AG04450 (cell line): ENCODE data around the gene AUTS2. TPM values are rescaled to one million over a fixed set of nuclear protein-coding genes. Genes with fewer than 3 reads are reported as not detected.

Experiments used
- CTCF ChIA-PET: fragments of 300-600, 350-600 bp; formaldehyde crosslinking; extraction: SDS; loops from one replicate; lab custom pipeline; 2022; ENCODE audit warnings: antibody characterized with exemption, inconsistent platforms; lab: Charles Lee
- POLR2A ChIA-PET: fragments of 350-600 bp; formaldehyde crosslinking; extraction: SDS; loops from one replicate; lab custom pipeline; 2021; ENCODE audit warnings: antibody characterized with exemption, inconsistent platforms; lab: Yijun Ruan, JAX
- DNase-seq: peaks from one replicate; pipeline ENCODE4 v3.0.0-alpha.2; 2011; ENCODE audit warnings: low read depth, low spot score
- H3K27ac ChIP-seq: one replicate; pipeline ENCODE4 v1.5.1; 2012; ENCODE audit warnings: low read depth, low read length, control low read depth
- H3K27me3 ChIP-seq: one replicate; pipeline ENCODE4 v1.6.0; 2012; ENCODE audit warnings: low read length; ENCODE audit not compliant: control insufficient read depth, insufficient read depth
- H3K4me3 ChIP-seq: 2 replicates; pipeline ENCODE4 v1.5.1; 2011; ENCODE audit warnings: mild to moderate bottlenecking, low read depth, low read length, control low read depth
- H3K9me3 ChIP-seq: 2 replicates; pipeline ENCODE4 v1.5.1; 2012; ENCODE audit warnings: low read length; ENCODE audit not compliant: control insufficient read depth, insufficient read depth
- polyA plus RNA-seq: library from polyadenylated mRNA; depleted of rRNA; stranded (reverse); fragments of >200 nt; gene quantifications from 2 replicates; pipeline ENCODE4 v1.2.3, GENCODE V29; 2011
- TF ChIP-seq, protein P1 (sequence below): IDR thresholded peaks from 2 replicates; pipeline ENCODE4 v1.5.1; 2011; ENCODE audit warnings: low read depth, low read length, control low read depth, inconsistent platforms

AUTS2 gene
- polyA plus RNA-seq, 1 experiment: 1.5 TPM

DNA sequence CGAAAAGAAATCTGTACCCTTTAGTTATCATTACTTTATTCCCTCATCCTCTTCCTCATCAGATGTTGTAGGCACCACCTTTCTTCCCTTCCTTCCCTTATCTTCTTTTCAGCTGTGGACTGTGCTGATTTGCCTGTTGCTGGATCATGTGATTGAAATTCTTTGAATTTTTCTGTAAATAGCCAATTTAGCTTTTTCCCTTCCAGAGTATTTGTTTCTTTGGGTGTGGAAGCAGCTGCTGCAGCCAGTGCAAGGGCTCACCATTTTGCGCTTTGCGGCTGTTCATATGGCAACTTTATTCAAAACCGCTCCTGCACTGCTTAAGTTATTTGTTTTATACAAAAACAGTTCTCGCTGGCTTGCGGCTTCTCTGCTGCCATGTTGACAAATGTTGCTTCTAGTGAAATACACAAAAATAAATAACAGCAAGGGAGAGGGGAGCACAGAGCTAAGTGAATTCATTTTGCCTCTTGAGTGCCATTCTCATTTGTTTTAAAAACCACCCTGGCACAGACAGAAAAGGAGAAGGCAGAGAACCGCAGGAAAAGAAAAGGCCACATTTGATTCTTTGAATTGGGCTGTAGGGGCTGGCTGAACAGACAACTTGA is 151.2 kb downstream of the AUTS2 start:
- CTCF ChIA-PET: no interaction called here
- no peak for DNase-seq
- no peaks in the 10 kb centered on the region for H3K27me3 ChIP-seq
- H3K27ac ChIP-seq: no peak overlapping the region
- TF ChIP-seq, protein P1, sequence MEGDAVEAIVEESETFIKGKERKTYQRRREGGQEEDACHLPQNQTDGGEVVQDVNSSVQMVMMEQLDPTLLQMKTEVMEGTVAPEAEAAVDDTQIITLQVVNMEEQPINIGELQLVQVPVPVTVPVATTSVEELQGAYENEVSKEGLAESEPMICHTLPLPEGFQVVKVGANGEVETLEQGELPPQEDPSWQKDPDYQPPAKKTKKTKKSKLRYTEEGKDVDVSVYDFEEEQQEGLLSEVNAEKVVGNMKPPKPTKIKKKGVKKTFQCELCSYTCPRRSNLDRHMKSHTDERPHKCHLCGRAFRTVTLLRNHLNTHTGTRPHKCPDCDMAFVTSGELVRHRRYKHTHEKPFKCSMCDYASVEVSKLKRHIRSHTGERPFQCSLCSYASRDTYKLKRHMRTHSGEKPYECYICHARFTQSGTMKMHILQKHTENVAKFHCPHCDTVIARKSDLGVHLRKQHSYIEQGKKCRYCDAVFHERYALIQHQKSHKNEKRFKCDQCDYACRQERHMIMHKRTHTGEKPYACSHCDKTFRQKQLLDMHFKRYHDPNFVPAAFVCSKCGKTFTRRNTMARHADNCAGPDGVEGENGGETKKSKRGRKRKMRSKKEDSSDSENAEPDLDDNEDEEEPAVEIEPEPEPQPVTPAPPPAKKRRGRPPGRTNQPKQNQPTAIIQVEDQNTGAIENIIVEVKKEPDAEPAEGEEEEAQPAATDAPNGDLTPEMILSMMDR: no peak
- no peak overlapping the region for H3K4me3 ChIP-seq
- H3K9me3 ChIP-seq: no peaks in the 10 kb centered on the region; the same call in 1 of the 2 replicates
- POLR2A ChIA-PET: no interaction called here

DNA sequence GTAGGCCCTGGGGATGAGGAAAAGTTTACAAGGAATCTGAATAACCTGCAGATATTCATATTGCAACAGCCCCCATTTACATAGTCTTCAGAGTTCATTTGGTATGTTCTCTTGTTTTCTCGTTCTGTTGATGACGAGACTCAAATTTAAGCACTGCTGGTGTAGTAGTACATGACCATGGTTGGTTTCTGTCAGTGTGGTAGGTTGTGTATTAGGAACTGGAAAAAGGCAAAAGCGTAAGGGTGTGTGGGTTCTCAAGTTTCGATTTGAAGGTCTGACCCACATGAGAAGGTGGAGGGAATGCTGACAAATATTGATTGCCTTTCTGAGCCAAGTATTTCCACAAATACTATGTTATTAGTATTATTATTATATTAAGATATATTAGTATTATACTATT is 151.7 kb downstream of the AUTS2 start:
- ChIA-PET POLR2A (no interaction called here), CTCF (no interaction called here)
- DNase-seq: no peak
- Histone ChIP-seq H3K27ac (no peak overlapping the region), H3K9me3 (no peaks in the 10 kb centered on the region; the same call in 1 of the 2 replicates), H3K4me3 (no peak overlapping the region), H3K27me3 (no peaks in the 10 kb centered on the region)
- TF ChIP-seq, protein P1: no peak

DNA sequence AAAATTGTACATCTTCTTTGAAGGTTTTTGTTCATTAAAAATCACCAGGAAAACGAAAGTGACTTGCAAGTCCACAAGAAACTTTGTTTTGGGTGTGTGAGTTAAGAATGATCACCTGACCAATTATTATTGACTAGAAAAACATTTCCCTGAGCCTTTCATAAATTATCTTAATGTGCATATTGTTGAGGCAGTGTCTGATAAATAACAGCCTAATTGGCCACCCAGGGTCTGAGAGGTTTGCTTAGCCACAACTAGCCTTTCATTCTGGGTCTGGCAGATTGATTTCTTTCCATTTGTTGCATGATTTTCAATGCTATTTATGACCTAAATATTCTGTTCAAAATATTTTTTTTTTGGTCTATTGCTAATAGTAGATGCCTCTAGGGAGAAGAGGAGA is 152.8 kb downstream of the AUTS2 start:
- Histone ChIP-seq H3K27ac (no peak overlapping the region), H3K27me3 (no peaks in the 10 kb centered on the region), H3K4me3 (no peak overlapping the region), H3K9me3 (no peaks in the 10 kb centered on the region; the same call in 1 of the 2 replicates)
- TF ChIP-seq, protein P1: no peak
- ChIA-PET CTCF (no interaction called here), POLR2A (no interaction called here)
- no peak for DNase-seq

DNA sequence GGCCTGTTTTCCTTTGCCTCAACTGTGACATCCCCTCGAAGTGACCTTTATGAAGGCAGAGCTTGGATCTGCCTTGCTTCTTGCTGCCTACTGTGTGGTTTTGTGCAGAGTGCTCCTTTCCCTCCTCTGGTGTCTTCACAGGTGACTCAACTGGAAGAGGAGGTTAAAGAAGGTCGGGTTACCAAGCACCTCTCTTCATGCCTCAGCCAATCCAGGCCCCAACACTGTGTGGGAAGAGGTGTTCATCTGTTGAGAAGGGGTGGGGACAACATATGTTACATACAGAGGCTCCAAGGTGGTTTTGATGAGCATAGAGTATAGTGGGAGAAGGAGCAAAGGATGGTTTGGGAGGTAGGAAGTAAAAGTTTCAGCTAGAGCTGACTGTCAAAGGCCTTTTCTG is 155.7 kb downstream of the AUTS2 start:
- TF ChIP-seq, protein P1: no peak
- H3K9me3 ChIP-seq: no peaks in the 10 kb centered on the region
- H3K27ac ChIP-seq: no peak overlapping the region
- DNase-seq: no peak
- POLR2A ChIA-PET: no interaction called here
- no peak overlapping the region for H3K4me3 ChIP-seq
- H3K27me3 ChIP-seq: no peaks in the 10 kb centered on the region
- CTCF ChIA-PET: no interaction called here

DNA sequence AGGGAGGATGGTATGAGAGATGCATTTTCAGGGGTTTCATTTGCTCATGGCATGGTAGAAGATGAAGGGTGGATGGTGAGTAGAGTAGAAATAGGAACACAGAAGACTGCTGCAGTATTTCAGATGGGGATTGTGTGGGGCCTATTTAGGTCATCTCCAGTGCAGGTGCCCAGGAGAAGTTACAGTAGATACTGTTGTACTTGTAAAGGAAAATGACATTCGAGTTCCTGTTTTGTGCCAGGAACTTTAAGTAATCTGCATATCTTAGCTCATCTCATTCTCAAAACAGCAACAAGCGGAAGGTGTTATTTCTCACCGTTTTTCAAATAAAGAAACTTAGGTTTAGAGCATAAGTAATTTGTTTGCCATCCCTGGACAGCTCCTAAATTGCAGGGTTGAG is 156.2 kb downstream of the AUTS2 start:
- Histone ChIP-seq H3K27ac (no peak overlapping the region), H3K9me3 (no peaks in the 10 kb centered on the region), H3K27me3 (no peaks in the 10 kb centered on the region), H3K4me3 (no peak overlapping the region)
- DNase-seq: no peak
- POLR2A ChIA-PET: no interaction called here
- TF ChIP-seq, protein P1: no peak
- CTCF ChIA-PET: no interaction called here
